ENCODE results near the gene PFN3.

DNA sequence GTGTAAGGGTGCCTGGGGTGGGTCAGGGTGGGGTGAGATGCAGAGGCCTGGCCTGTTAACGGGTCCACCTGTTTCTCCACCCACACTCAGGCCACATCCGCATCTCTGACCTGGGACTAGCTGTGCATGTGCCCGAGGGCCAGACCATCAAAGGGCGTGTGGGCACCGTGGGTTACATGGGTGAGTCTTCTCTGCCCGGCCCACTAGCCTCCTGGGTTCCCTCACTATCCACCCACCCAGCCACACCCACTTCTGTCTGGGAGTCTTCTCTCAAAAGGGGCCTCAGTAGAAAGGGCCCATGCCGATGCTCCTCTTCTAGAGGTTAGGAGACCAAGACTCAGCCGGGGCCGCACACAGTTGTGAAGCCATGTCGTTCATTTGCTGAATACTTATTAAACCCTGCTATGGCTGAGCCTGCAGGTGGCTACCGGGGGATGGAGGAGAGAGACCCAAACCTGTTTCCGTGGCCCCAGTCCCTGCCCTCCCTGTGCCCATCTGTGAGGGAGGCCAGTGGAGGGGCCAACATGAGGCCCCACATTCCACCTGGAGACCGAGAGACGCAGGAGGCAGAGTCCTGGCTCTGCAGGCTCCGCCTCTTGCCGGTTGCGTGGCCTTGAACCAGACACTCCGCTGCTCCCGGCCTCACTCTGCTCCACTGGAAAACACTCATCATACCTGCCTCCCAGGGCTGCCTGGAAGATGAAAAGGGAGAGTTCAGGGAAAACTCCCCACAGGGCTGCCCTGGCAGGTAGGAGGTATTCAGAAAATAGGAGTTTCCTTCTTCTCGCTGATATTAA, 34.7 kb upstream of the PFN3 start:
- TF ChIP-seq CTCF (IDR thresholded peaks at IDR 0.05) (no peak), POLR2A (IDR thresholded peaks at IDR 0.05) (no peak), EP300 (IDR thresholded peaks at IDR 0.05) (no peak)

Measured in ovary (tissue), 3 donors.